MM.1S (cell line): ENCODE results near the gene PDZK1.

Experiments
- EZH2 ChIP-seq: fragments of 300-600 bp; sonication (generic); optimal IDR thresholded peaks from 2 replicates; pipeline ENCODE3; 2017; ENCODE audit warnings: low read depth, mild to moderate bottlenecking, antibody characterized with exemption, low read length, mixed read lengths
- TF ChIP-seq, protein P1 (sequence below): fragments of 300-600 bp; sonication (generic); IDR thresholded peaks from 2 replicates; pipeline ENCODE4 v1.5.1; 2016; ENCODE audit warnings: antibody characterized with exemption, low read length, mixed read lengths

- TF ChIP-seq, protein P1, sequence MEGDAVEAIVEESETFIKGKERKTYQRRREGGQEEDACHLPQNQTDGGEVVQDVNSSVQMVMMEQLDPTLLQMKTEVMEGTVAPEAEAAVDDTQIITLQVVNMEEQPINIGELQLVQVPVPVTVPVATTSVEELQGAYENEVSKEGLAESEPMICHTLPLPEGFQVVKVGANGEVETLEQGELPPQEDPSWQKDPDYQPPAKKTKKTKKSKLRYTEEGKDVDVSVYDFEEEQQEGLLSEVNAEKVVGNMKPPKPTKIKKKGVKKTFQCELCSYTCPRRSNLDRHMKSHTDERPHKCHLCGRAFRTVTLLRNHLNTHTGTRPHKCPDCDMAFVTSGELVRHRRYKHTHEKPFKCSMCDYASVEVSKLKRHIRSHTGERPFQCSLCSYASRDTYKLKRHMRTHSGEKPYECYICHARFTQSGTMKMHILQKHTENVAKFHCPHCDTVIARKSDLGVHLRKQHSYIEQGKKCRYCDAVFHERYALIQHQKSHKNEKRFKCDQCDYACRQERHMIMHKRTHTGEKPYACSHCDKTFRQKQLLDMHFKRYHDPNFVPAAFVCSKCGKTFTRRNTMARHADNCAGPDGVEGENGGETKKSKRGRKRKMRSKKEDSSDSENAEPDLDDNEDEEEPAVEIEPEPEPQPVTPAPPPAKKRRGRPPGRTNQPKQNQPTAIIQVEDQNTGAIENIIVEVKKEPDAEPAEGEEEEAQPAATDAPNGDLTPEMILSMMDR: peak; percentile 18
- TF ChIP-seq EZH2: no peak
Measured at GRCh38 chr1:145730900-145731299, 23.7 kb upstream of the PDZK1 start.
